ENCODE data around the gene DSCAM.
"Not testable (repeated sequence)": the region's sequence is repeated elsewhere in the genome, so short reads cannot be mapped to it uniquely, and the experiment has no call there.

Gene DSCAM

DNA sequence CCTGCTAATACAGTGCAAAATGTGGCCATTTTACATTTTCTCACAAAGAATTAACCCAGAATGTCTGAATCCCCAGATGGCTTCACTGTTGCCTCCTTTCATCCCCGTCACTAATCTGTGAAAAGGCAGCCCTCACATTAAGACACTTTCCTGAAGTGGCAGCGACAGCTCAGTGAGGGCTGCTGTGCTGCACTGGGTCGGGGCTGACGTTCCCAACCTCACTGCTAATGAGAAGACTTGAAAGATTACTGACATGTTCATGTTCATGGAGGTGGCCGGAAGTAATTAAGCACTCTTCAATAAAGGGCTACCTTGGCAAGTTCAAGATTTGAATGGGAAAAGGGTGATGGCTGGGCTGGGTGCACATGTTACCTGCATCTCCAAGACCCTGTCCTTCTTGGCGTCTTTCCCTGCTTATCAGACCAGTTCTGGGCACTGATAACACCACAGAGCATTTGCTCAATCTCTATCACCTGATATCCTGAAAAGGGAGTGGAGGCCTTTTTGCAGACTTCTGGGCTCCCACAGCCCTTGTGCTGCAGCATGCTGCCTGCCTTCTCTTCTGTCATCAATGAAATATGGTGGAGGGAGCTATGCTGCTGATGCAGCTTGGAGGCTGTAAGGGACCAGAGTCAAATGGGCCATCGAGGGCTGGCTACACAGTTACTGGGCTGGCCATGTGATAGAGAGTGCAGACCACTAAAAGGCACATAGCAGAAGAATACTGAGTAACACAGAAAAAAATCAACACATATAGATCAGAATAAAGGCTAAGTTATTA, 596.3 kb downstream of the DSCAM start:
- DNase-seq (ENCODE audit: low read depth), result no peak

GRCh38 chr21:40244981-40245380, 602.0 kb downstream of the DSCAM start:
- DNase-seq (ENCODE audit: low read depth), result no peak

GRCh38 chr21:40243685-40244084, 603.3 kb downstream of the DSCAM start:
- DNase-seq (ENCODE audit: low read depth), result no peak

DNA sequence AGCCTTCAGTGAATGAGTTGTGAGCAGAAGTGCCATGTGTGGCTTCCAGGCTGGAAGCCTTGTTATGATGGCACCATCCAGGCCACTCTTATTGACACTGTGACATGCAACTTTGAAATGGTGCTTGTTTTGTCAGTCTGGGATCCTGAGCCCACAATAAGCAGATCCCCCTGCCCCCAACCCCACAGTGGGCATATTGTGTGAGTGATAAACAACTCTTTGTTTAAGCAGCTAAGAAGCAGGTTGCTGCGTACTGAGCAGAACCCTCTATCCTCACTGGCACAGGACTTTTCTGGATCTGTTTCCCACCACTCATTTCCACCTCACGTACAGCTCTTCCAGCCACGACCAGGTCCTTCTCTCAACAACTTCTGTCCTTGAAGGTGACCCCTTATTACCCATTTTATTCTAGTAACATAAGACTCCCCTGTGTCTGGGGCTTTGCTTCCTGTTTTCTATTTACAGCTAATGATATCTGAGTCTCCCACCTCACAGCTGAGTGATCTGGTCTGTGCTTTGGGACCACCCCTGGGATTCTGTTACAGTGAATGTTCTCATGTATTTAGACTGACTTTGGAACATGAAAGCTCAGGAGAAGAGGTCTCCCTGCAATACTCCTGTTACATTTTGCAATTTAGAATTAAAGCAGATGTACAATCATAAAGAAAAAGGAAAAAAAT, 604.2 kb downstream of the DSCAM start:
- no peak for DNase-seq (ENCODE audit: low read depth)

DNA sequence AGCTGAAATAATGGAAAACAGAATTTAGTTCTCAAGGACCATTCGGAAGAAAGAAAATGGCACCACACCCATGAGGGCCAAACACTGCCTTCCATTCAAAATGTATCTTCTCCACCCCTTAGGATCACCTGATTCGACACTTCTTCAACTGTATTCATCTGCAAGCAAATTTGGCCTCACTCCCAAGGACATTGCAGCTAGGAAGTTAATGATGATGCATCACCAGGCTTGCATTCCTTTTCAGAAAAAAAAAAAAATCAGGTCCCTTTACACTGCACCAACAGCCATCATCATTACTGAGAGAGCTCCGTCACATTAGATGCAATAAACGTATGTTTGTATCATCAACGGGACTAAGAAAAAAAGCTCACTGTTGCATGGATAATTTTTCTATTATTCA, 611.4 kb downstream of the DSCAM start:
- DNase-seq (ENCODE audit: low read depth), result no peak

DNA sequence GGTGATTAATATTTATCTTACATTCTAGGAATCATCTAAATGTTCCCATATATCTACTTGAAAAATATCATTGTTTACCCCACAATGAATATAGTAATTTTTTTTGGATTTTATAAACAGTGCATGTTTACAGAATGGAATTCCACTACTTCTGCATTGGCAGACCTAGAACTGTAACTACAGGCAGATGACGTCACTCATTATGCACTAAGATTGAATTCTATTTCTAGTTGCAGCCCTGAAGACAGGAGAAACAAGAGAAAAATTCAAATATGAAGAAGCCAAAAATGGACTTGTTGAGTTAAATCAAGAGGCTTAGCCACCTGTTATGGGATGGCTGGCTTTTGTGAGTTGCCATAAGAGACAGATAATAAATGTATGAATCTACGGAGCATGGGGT, 615.0 kb downstream of the DSCAM start:
- DNase-seq (ENCODE audit: low read depth), result no peak

GRCh38 chr21:40227096-40227495, 619.9 kb downstream of the DSCAM start:
- DNase-seq (ENCODE audit: low read depth), result no peak

DNA sequence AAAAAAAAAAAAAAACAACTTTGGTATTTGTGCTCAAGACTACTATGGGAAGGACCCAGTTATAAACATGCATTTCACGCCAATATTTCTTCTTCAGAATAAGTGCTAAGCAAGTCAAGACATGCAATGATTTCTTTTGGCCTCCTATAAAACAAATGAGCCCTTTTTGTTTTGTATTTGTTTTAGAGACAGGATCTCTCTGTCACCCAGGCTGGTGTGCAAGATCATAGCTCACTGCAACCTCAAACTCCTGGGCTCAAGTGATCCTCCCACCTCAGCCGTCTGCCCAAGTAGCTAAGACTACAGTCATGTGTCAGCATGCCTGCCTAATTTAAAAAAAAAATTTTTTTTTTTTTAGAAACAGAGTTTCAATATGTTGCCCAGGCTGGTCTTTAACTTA, 631.0 kb downstream of the DSCAM start:
- no peak for DNase-seq (ENCODE audit: low read depth)

DNA sequence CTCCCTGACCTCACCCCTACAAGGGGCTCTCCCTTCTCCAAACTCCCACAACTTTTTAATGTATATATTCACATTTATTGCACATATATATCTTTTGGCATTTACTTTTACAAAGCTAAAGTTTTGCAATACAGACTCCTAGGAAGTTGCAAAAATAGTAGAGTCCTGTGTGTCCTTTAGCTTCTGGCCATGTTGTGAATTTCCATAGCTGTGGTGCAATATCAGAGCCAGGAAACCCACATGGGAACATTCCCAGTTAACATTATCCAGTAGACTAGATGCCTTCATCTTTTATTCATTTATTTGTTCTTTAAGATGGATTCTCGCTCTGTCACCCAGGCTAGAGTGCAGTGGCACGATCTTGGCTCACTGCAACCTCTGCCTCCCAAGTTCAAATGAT, 636.7 kb downstream of the DSCAM start:
- DNase-seq (ENCODE audit: low read depth), result no peak

GRCh38 chr21:40208948-40209345, 638.0 kb downstream of the DSCAM start:
- DNase-seq (ENCODE audit: low read depth), result no peak

GRCh38 chr21:40208206-40208947, 638.6 kb downstream of the DSCAM start:
- DNase-seq (ENCODE audit: low read depth), result no peak

DNA sequence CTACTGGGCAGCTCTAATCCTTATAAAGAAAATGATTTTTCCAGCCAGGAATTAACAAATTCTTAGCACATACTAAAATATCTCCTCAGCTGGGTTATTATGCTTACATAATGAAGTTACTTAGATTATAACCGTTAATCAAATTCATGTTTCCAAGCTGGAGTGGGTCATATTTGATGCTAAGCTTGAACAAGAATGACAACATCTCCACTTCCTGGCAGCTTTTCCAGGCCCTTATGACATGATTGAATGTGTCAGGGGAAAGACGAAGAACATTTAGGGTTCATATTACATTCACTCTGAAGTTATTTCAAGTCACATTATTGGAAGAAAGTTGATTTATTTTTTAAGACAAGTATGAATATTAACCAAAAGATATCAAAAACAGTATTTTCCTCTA, 646.0 kb downstream of the DSCAM start:
- no peak for DNase-seq (ENCODE audit: low read depth)

GRCh38 chr21:40200126-40200525, 646.8 kb downstream of the DSCAM start:
- DNase-seq (ENCODE audit: low read depth), result no peak

GRCh38 chr21:40194185-40194980, 652.6 kb downstream of the DSCAM start:
- no peak for DNase-seq (ENCODE audit: low read depth)

- no peak for DNase-seq (ENCODE audit: low read depth)
Measured at GRCh38 chr21:40191616-40192015, 655.3 kb downstream of the DSCAM start.

DNA sequence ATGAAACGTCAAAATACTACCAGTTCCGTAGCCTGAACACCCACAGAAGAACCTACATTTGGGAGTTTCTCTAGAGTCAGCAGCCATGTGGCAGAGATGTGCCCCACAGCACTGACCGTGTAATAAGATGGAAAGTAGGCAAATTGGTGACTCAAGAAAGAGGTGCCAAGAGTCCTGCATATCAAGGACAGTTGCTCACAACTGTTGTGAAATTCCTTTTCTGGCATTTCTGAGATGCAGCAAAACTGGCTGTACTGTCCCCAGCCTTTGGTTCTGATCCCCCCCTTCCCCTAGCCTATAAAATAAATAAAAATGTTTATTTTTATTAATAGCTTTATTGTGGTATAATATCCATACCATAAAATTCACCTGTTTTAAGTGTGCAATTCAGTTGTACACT, 655.8 kb downstream of the DSCAM start:
- DNase-seq (ENCODE audit: low read depth), result no peak

GRCh38 chr21:40187946-40188654, 658.9 kb downstream of the DSCAM start:
- no peak for DNase-seq (ENCODE audit: low read depth)

DNA sequence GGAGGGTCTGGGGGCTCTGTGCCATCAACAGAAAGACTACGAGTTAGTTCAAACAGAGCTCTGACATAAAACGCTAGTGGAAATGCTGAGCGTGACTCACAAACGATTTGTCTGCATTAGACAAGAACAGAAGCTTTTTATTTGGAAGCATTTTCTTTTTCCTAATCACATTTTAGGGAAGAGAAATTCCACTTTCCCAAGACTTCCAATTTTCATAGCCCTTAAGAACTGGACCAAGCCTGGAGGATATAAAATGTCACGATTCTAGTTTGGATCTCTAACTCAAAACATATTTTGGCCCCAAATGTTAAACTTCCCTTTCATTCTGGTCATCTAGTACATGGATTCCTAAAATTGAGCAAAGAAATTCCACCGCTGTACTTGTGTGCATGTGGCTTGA, 659.7 kb downstream of the DSCAM start:
- no peak for DNase-seq (ENCODE audit: low read depth)

DNA sequence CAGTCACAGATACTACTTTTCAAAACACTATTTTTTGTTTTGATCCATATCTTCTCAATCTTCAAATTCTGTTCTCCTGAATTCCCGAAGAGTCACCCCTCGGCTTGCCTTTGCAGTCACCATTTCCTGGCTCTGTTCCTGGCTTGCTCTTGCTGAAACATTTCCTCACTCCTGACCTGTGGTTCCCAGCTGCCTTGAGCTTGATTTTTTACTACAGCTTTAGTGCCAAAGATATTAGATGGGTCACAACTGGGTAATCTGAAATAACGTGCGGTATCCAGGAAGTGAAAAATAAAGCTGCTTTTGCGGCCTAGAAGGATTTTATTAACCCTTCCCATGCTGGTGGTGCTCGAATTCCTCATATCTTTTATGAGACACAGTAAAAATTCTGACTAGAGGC, 660.9 kb downstream of the DSCAM start:
- DNase-seq (ENCODE audit: low read depth), result no peak

DNA sequence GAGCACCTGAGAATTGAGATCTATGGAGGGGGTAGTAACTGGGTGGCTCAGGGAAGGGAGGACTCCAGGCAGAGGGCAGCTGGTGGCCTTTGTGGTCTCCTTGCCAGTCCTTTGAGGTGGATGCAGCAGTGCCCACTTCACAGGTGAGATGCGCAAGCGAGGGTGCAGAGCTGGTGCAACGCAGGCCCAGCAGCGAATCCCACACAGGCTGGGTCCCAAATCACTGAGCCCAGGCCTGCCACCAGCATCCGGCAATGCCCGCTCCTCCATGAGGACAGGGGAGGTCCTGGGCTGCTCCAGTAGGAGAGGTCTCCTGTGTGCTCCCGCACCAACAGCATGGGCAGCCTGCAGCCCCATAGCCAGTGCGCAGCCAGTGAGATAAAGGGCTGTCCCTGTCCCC, 661.8 kb downstream of the DSCAM start:
- no peak for DNase-seq (ENCODE audit: low read depth)

DNA sequence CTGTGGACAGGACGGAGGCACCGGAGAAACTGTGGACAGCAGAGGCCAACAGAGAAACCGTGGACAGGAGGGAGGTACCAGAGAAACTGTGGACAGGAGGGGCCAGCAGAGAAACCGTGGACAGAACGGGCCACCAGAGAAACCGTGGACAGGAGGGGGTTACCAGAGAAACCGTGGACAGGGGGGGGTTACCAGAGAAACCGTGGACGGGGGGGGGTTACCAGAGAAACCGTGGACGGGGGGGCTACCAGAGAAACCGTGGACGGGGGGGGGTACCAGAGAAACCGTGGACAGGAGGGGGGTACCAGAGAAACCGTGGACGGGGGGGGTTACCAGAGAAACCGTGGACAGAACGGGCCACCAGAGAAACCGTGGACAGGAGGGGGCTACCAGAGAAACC, 664.5 kb downstream of the DSCAM start:
- DNase-seq (ENCODE audit: low read depth), result not testable (repeated sequence)

GRCh38 chr21:40179166-40179565, 667.8 kb downstream of the DSCAM start:
- no peak for DNase-seq (ENCODE audit: low read depth)

All from ELR (cell line).